HL-60/S4 treated with retinoic acid at 250 ng/mL for 4 days and 3 days (cell line): ENCODE results near the gene PEPD.

Source experiments
- in situ Hi-C: fragments of 300-500 bp; cut with MboI; formaldehyde crosslinking; loops from 2 replicates; pipeline ENCODE4 v1.7.0; 2022; ENCODE audit warnings: low sequenced_read_pairs

The PEPD gene

DNA sequence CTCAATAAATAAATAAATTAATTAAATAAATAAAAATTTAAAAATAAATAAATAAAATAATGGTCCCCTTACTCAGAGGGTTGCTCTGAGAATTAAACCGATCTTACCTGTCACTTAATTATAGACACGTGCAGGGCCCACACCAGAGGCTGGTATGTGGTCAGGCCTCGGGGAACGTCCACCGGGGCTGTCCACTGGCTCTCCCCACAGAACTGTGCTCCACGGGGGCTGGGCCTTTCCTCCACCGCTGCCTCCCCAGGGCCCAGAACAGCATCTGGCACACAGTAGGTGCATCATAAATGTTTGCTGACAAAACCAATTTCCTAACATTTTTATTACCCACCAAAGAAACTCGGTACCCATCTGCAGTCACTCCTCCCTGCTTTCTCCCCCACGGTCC lies 78.9 kb downstream of the PEPD start:
- in situ Hi-C loops: no loop called here

DNA sequence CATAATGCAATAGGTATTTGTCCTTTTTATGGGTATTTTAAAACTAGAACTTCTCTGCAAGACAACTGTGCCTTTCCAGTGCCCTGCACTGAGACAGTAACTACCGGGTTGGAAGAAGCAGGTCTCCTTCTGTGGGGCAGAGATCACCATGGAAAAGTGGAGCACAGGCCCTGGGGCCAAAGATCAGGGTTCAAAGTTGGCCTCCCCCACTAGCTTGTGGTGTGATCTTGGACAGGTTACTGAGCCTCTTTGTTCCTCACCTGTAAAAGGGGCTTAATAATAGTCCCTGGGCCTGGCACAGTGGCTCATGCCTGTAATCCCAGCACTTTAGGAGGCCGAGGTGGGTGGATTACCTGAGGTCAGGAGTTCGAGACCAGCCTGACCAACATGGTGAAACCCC lies 79.8 kb downstream of the PEPD start:
- in situ Hi-C loops: no loop called here

DNA sequence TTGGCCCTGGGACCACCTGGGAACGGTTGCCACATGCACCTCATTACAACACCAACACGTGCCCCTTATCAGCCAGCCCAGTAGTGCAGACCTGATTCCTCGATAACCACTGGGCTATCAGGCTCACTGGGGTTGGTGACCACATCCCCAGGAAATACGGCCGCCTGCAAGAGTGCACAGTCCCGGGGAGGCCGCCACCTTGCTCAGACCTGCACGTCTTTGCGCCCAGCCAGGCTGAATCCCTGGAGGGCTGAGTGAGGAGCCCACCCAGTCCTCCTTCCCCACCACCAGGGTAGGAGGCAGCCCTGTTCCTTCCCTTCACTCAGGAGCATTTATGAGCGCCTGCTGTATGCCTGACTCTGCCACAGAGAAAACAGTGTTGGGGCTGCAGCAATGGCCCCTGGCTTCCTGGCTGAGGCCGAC lies 80.3 kb downstream of the PEPD start:
- in situ Hi-C loops: no loop called here

DNA sequence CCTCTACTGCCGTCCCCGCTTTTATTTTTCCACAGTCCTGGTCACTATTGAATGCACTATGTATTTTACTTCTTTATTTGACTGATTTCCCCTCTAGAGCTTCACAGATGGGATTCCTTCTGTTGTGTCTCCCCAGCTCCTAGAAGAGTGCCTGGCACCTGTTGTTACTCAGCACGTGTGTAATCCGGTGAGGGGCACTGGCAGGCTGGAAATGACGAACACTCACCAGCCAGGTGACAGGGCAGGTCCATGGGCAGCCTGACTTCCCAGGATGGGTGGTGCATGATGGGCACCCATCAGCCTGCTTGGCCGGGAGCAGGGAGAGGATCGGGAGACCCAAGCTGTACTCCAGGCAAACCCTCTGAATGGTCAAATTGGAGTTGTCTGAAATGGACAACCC lies 80.9 kb downstream of the PEPD start:
- in situ Hi-C loops: no loop called here

DNA sequence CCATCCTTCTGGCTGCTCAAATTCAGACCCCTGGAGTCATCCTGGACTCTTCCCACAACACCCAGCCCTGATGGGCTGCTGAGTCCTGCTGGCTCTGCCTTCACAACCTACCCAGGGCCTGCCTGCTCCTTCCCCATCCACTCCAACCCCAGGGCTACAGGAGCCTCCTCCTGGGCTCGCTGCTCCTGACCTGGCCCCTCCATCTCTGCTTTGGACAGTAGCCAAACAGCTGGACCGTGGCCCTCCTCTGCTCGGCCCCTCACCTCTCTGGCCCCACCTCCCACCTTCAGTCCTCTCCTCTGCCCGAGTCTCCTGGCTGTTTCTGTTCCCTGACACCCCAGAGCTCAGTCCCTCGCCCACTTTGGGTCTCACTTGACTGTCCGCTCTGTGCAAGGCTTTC lies 81.3 kb downstream of the PEPD start:
- in situ Hi-C loops: no loop called here

DNA sequence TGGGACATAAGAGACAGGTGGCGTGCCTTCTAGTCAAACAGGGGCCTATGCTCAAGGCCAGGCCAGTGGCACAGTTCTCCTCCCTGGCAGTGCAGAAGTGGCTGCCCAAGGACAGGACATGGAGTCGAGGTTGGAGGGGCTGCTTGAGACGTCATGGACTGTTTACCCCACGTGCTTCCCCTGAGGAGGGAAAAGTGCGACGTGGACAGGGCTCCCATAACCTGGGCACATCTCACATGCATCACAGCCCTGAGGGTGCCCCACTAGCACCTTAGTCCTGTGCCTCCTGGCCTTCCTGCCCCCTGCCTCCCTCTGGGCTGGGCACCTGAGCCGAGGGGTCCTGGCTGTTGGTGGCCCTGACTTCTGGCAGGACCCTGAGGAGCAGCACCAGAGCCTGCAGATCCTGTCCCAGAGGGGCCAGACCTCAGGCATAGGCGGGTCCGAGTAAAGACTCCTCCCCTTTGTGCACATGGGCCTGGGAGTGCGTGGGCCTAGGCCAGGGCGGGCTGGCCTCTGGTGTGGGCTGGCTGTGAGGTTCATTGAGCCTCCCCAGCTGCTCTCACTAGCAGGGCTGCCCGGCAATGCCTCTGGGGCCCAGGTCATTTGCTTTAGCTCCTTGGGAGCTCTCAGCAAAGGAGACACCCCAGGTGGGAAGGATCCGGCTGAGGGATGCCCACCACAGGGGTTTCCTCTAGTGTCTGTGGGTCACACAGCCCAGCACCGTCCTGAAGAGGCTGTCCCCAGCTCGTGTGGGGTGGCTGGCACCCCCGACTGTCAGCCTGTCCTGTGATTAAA lies 82.4 kb downstream of the PEPD start:
- in situ Hi-C loops: no loop called here

DNA sequence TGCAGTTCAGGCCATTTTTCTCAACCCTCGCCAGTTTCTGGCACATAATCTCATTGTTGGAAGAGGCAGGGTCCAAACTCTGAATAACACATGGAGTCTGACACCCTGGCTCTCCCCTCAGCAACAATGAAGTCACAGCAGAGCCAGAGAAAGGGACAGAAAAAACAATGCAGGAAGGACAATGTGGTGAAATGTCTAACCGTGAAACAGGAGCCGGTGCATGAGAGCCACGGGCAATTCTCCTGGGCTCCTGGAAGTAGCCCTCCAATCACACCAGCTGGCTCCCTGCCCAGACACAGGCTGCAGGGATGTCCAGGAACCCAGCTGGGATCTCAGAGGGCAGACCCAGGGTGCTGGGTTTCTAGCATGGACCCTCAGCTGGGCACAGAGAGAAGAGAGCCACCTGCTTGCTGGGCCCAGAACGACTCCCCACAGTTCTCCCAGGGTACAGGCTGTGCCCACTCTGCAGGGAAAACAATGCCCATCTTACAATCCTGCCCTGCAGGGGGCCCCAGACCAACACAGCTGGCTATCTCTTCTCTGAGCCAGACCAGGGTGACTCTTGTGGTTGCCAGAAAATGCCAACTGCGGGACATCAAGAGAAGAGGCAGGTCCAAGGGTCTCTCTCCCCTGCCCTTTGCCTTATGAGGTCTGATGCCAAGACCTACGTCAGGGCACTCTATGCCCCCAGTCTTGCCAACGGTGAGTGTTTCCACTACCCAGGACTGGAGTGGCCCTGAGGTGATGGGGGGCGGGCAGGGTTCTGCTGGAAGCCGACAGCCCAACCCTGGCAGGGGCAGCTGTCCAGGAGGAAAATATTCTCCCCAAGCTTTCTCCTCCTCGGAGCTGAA lies 83.5 kb downstream of the PEPD start:
- in situ Hi-C loops: no loop called here

DNA sequence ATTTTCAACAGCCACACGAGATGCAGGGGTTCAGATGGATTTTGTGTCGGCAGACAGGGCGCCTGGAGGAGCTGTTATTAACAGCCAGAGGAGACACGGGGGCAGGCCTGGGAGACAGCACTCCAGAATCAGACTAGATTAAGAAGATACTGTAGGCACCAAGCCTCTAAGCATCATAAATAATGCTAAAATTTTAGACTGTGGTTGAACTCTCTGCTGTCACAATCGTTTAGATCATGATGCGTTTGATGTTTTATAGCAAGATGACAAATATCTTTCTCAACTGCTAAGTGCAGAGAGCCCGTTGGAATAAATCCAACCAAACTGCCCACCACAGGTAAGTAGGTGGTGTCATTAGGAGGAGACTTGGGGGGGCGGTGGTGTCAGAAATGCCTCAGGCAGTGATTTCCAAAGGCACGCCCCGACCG lies 84.2 kb downstream of the PEPD start:
- in situ Hi-C loops: no loop called here

DNA sequence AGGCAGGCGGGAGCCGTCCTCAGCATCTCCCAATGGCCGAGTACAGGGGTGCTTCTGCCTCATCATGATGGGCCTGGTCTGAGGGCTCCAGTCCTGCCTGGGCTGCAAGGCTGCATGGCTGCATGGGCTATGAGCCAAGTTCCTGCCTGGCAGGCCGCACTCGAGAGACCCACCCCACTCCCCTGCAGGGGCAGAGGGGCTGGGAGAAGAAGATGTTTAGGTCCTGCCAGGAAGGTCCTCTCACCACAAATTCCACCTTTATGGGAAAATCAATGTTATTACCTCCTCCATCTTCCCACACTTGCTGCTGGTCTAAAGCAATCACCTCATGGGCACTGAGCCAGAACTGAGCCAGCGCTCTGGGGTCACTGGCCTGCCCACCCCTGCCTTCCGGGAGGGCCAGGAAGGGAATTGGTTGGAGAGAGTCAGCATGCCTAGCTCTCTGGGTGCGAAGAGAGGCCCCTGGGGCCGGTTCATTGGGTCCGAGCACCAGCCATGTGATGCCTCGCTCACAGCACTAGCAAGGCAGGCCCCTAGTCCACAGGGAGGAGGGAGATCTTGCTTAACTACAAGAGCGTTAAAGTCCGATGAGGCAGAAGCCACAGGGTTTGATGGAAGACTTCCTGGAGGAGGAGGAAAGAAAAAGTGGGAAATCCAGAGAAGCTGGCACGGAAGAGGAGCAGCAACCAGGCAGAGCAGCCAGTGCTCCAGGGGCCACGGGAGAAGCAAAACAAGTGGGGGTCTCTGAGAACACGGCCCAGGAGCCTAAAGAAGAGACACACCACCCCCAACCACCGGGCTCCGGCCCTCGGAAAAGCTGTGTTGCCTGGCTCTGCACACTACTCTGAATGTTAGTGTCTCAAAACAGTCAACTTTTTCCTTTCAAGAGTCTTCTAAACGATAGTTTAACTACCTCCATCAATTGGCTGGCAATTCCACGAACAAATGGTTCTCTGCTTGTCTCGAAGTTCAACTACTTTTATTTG lies 84.9 kb downstream of the PEPD start:
- in situ Hi-C loops: no loop called here

DNA sequence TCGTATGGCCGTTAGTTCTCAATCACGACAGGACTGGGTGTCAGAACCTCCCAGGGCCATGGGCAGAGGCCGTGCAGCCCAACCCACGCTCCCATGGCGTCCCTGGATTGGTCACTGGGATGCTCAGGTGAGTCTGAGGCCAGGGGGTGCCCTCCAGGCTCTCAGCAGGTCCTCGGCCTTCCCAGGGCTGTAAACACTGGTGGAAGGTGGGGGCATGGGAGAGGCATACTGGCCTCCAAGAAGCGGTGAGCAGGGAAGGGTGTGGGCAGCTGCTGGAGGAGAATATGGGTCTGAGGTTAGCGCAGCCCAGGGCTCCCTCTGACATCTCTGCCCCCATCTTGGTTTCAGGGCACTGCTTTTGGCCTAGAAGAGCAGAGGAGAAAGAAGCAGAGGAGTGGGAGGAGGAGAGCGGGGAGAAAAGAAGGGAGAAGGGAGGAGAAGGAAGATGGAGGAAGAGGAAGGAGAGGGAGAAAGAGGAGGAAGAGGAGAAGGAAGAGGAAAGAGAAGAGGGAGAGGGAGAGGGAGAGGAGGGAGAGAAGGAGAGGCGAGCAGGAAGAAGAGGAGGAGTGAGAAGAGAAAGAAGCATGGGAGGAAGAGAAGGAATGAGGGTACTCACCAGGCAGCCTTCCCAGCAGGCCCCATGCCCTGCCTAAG lies 85.8 kb downstream of the PEPD start:
- in situ Hi-C loops: no loop called here

DNA sequence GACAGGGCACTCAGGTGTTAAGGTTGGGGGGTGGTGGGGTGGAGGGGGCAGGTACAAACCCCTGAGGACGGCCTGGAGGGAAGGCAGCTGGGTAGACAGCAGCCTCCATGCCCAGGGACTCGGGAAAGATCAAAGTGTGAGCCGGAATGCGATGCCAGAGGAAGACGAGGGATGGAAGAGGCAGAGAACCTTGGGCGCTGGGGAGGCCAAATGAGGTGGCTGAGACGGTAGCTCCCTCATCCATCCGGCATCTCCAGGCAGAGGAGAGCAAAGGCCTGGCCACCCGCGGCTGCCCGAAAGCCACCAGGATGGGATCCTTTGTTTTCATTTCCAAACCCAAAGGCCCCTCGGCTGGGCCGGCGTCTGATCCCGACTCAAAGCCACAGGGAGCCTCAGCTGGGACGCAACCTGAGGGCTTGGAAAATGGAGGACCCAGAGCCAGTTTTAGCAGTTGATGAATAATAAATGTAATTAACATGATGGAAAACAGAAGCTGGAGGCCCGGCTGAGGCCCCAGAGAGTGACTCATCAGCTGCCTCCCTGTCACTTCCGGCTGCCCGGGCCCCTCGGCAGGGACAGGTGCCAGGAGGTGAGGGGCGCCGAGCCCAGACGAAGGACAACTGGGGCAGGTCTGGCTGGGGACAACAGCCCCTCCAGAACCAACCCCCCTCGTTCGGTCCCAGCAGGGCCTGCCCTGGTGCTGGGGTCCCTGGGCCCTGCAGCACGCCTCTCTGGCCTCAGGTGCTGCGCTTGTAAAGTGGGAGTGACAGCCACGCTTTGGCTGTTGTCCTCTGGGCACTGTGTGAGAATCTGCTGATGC lies 86.5 kb downstream of the PEPD start:
- in situ Hi-C loops: no loop called here

DNA sequence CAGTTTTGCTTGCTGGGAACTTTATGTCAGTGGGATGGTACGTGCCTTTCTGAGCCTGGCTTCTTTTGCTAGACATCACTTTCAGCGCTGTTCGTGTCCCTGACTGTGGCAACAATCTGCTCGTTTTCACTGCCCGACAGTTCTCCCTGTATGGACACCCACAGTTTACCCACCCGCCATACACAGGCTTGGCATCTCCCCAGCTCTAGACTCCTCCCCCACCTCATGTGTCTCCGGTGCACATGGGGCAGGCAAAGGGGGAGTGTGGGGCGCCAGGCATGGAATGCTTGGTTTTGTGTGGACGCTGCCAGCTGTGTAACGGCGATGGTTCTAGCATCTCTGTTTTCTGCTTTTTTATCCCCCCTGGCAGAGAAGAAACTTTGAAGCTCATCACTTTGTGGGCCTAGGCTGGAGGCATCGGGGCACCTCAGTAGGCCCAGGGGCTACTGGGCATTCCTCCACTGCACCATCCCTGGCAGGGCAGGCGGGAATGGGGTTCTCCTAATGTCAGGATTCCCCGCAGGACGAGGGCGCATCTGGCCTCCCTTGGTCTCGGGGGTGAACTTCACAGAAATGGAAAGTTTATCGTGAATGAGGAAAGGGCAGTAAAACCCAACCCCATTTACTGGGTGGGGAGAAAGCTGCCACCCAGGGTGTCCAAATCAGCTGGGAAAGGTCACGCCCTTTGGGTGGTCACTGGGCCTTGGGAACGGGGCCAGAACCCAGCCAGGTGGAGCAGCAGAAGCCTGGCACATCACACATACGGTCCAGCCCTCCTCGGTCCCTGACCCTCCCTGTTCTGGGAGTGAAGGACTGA lies 87.3 kb downstream of the PEPD start:
- in situ Hi-C loops: no loop called here

DNA sequence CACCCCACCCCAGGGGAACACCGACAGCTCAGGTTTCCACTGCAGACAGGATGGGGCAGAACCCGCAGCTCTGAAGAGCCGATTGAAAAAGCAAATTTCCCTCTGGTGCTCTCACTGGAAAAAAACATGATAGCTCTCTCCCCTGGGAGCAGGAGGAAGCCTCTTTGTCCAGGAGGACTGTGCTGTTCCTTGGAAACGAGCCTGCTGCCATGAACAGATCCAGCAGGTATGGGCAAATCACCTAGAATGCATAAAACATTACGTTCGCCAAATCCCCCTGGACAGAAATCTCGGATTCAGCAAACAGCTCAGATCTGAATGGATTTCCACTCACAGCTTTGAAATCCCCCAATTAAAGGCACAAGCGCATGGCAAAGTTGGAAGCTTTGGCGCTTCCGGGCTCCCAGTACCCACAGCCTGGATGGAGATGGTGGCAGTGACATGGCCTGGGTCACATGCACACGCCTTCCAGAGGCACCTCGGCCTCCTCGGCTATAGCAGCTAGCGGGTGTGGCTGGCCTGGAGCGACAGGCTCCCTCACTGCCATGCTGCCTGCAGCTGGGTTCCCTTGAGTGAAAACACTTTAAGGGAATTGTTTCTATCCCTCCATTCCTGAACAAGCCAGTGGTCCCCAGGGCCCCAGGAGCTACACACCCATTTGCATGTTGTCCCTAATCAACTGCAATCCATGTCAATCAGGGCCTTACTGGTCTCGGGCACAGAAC lies 89.0 kb downstream of the PEPD start:
- in situ Hi-C loops: no loop called here

DNA sequence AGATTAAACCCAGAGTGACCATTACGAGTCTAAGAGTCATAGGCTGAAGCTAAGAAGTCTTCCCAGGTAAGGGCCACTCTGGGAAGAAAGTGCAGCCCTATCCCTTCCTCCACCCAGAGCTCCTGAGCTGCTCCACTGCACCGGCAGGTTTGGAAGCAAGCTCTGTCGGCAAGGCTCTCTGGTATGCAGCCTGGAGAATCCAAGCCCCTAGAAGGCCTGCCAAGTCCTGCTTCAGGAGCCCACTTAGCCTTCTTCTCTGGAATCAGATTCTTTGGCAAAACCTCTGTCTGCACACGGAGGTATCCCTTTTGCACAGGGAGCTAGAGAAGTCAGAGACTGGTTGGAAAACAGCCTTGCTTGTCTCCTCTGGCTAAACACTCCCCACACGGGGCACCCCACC lies 89.6 kb downstream of the PEPD start:
- in situ Hi-C loops: no loop called here

DNA sequence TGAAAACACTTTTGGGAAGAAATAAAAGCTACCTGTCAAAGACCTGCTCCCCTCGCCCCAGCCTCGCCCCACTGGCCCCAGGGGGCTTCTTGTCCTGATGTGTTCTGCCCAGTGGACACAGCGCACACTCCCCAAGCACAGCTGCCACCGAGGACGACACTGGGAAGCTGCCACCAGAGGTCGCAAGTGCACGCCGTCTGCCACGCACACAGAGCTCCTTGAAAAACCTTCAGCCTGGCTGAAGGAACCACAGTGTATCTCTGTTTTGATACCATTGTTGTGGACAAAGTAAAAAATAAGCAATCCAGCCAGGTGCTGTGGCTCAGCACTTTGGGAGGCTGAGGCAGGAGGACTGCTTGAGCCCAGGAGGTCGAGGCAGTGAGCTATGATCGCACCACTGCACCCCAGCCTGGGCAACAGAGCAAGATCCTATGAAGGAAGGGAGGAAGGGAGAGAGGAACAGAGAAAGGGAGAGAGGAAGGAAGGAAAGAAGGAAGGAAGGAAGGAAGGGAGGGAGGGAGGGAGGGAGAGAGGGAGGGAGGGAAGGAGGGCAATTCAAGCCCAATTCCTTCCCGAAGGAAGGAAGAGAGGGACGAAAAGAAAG lies 90.8 kb downstream of the PEPD start:
- in situ Hi-C loops: no loop called here

DNA sequence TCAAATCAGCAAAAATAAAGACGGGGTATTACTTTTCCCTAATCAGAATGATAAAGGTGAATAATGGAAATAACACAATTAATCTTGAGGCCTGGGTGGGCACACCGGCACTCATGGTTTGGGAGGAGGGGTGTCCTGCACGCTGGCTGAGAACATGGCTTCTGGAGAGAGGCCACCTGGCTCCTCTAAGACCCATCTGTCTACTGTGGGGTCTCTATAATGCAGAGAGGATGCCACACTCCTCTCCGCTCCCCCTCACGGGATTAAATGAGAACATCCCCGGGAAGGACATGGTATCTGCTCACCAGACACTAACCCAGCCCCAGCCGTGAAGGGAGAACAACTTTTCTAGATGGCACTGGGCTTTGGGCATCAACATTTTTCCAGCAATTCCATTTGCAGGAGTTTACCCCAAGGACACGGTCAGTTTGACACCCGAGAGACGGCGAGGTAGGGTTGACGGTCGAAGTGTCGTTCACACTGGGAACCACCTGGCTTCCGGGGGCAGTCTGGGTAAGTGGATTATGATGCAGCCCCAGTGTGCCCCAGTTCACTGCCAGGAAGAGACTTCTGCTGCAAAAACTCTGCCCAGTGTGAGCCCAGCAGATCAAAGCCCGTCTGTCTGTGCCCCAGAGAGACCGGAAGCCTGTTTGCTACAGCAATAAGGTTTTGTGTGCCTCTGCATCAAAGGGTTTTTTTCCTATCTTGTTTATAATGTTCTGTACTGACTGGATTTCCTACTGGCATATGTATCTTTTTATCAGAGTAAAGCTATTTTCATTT lies 91.5 kb downstream of the PEPD start:
- in situ Hi-C loops: loop anchor here (10.0 kb wide), 1 partner anchor 335 kb away; no protein-coding TSS in a partner anchor

DNA sequence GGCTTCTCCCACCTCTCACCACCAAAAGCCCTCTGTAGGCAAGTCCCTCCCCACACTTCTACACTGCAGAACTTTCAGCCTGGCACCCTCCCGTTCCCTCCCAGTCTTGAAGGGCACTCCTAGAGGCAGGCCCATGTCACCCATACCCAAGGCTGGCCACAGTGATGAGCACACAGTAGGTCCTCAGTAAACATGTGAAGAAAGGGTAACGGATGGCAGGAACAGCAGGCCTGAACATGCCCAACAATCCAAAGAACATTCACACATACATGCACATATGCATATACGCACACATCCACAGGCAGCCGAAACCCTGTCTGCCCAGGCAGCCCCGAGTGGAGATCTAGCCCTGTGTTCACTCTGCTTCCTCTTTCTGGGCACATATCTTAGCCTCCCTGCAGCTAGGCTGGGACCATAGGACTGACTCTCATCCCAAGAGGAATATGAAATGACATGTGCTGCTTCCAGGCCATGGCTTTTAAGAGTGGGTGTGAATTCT lies 92.9 kb downstream of the PEPD start:
- in situ Hi-C loops: loop anchor here (10.0 kb wide), 1 partner anchor 336 kb away; no protein-coding TSS in a partner anchor
